ENCODE data around the gene ZFYVE28.
A peak's percentile ranks its signal among the peaks of the same experiment; 100 is the strongest.
"Not testable (repeated sequence)": the region's sequence is repeated elsewhere in the genome, so short reads cannot be mapped to it uniquely, and the experiment has no call there.

ZFYVE28 gene

DNA sequence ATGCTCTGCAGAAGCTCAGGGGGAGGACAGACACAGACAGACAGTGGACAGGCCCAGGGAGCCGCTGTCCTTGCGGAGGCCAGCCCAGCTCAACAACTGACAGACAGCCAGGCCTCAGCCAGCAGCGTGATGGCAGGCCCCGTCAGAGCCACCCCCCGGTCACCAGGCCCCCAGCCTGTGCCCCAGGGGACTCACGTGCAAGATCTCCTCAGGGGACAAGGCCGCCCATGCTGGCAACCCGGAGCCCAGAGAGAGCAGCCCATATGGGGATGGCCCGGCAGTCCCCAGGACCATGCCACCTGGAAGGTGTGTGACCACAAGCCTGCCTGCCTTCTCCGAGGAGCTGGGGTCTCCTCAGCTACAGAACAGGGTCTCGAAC lies 128.5 kb downstream of the ZFYVE28 start:
- no peak for DNase-seq (ENCODE audit: low read depth in 2 of 2)

DNA sequence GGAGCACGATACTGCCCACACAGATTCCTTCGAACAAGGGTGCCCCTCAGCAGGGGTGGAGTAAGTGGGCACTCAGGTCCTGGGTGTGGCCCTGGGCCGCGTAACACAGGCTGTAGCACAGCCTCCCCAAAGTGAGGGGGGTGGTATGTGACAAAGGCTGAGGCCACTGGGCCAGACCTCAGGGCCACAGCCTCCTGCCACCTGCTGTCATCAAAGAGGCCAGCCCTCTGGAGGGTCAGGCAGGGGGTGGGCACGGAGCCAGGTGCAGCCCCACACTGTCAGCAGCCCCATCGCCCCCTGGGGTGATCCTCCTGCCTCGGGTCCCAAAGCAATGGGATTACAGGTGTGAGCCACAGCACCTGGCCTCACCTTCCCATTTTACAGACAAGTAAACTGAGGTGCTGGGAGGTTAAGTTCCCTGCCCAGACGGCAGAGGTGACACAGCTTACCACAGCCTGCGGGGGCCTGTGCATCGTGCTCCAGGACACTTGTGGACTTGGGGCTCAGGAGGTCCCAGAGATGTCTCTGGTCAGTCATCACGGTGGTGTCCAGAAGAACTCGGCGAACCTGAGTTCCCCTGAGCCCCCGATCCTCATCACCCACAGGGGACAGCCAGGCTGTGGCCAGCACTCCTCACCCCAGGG lies 129.0 kb downstream of the ZFYVE28 start:
- DNase-seq (ENCODE audit: low read depth in 2 of 2), result no peak

DNA sequence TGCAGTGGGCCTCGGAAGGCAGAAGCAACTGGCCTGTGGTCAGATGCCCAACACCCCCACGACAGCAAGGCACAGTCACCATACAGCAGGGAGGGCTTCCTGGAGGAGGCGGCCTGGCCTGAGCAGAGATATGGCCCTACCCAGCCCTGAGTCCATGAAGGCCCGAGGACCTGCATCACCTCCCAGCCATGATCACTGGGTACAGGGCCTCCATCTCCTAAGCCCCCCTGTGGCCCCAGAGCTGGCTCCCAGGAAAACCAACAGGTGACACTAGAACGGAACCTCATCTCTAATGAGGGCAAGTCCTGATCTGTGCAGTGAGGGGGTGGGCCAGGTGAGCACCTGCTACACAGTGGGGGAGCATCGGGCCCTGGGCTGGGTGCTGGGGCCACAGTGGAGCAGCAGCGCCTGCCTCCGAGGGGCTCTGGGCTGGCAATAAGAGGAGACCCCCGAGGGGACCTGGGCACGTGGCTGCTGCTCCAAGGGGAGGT lies 130.3 kb downstream of the ZFYVE28 start:
- no peak for DNase-seq (ENCODE audit: low read depth in 2 of 2)

DNA sequence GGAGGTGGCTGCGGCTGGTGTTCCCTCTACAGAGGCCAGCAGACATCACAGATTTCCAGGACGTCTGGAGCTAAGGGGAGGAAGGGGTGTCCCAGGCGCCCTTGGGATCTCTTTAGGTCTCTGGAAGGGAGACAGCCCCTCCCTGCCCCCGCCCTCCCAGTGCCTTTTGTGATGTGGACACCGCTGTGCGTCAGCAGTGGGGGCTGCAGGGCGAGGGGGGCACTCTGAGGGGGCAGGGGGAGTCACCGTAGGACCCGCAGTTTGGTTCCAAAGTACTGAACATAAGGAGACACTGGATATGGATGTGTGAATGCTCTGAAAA lies 130.9 kb downstream of the ZFYVE28 start:
- DNase-seq (ENCODE audit: low read depth in 2 of 2), result no peak

DNA sequence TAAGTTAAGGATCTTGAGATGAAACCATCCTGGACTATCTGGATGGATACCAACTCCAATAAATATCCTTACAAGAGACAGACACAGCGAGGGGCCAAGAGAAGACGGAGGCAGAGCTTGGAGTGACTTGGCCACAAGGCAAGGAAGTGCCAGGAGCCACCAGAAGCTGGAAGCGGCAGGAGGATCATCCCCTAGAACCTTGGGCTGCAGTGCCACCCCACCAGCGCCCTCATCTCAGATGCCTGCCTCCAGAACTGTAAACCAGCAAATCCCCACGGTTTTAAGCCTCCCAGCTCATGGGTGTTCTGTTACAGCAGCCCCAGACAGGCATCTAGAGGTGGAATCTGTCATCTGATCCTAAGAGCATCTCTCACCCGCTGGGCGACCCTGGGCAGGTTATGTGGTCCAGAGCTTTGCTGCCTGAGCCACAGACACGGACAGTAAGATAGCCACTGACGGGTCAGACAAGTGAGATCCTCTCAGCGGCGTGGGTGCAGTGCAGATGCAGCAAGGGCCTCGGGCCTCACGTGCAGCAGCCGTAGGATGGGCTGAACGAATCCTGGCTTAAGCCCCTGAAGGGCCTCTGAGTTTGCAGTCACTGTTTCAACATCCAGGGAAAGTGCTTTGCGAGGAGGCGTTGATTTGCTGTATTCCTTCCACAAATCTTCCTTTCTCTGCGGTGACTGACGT lies 131.4 kb downstream of the ZFYVE28 start:
- no peak for DNase-seq (ENCODE audit: low read depth in 2 of 2)

DNA sequence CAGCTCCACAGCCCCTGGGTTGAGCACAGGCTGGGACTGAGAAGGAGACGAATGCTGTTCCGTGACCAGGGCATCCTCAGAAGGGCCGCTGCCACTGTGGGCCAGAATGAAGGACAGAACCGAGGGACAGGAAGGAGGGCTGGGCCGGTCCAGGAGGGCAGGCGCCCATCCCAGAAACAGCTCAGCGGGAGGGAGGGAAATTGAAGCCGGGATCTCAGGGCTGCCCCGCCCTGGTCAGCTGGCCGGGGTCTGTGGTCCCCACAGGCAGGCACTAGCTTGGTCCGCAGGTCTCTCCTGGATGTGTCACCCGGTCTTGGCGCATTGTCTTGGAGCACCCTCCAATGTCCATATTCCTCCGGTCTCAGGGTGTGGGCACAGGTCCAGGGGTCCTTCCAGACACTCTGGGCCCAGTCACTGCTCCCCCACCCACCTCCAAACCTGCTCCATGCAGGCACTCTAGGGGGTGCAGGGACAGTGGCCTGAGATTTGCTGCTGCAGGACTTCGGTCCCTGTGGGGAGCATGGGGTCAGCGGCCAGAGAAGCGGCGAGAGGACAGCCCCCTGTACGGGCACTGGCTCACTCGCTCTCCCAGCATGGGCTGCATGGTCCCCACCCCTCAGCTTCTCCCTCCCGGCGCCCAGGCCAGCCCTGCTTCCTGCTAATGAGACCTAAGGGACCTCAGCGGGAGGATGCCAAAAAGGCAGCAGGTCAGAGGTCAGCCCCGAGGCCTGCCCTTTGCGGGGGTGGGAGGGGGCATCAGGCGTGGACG lies 132.6 kb downstream of the ZFYVE28 start:
- DNase-seq (ENCODE audit: low read depth in 2 of 2), result no peak

DNA sequence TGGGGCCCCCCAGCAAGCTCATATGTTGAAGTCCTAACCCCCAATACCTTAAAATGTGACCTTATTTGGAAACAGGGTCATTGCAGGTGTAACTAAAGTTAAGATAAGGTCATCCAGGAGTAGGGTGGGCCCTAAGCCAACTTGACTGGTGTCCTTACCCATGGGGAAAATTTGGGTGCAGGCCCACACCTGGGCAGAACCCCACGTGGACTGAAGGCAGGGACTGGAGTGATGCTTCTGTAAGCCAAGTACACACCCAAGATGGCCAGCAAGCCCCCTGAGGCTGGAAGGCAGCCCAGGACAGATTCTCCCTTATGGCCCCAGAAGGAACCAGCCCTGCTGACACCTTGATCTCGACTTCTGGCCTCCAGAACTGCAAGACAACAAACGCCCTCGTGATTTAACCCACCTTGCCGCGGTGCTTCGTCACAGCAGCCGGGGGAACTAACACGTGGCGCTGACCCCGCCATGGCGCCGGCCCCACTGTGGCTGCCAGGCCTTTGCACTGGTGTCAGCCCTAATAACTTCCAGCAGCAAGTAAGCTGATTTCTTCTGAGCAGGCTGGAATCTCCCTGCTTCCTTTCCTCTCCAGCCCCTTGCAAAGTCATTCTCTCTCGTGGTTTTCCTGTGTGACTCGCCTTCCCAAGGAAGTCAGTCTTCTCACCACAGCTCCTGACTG lies 133.4 kb downstream of the ZFYVE28 start:
- DNase-seq (ENCODE audit: low read depth in 2 of 2), result no peak

DNA sequence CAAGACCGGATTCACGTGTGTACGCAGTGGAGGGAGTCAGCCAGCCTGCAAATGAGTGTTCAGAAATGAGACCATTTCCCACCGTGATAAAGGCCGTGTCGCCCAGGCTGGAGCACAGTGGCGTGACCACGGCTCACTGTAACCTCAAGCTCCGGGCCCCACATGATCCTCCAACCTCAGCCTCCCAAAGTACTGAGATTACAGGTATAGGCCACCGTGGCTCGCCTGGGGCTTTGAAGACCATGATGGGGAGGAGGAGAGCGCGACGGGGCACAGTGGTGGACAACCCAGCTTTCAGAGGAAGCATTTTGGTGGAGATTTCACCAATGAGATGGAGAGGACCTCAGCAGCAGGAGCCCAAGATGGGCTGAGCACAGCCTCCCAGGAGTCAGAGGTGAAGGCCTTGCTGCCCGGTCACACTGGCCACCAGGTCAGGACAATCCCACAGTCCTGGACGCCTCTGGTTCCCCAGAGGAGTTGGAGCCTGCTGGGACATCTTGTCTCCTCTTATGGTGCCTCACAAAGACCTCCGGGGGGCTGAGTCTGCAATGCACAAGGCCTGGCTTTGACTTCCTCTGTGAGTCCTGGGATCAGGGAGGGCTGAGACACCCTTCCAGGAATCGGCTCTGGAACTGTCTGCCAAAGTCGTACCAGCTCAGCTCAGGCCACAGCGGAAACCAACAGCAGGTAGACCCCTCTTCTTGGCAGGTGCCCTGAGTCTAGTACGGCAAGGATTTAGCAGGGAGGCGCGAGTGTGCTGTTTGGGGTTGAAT lies 134.1 kb downstream of the ZFYVE28 start:
- no peak for DNase-seq (ENCODE audit: low read depth in 2 of 2)

DNA sequence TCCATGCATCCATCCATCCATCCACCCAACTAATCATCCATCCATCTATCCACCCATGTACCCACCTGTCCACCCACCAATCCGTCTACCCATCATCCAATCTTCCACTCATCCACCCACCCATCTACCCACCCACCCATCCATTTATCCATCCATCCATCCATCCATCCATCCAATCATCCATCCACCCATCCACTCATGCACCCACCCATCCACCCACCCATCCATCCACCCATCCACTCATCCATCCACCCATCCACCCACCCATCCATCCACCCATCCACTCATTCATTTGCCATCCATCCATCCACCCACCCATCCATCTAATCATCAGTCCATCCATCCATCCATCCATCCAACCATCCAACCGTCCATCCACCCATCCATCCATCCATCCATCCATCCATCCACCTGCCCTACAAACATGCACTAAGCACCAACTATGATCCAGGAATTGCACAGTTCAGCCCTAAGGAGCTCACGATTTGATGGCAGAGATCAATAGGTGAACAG lies 135.2 kb downstream of the ZFYVE28 start:
- DNase-seq (ENCODE audit: low read depth in 2 of 2), result no peak

DNA sequence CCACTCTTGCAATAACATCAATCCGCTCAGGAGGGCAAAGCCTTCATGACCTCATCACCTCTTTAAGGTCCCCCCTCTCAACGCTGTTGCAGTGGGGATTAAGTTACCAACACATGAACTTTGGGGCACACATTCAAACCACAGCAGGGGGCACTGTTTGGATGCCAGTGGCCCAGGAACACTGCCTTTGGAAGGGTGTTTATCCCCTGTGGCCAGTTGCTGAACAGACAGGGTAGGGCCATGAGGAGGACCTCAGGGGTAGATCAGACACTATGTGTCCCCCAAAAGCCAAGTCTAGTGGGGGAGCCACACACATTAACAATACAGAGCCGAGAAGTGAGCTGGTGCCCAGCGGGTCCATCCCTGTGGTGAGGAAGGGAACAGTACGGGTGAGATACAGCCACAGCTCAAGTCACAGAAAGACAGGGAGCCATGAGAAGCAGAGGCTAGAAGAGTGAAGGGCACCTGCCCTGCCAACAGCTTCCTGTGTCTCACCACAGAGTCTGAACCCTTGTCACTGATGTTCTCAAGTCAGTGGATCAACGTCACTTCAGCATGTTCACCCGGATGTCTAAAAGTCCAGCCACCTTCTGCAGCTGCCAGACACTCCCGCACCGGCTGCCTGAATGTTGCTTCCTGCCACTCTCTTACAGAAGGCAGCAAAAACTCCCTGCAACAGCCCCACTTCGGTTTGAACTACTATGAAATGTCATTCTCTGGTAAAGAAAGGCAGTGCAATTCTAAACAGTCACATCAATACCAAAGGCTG lies 136.7 kb downstream of the ZFYVE28 start:
- DNase-seq (ENCODE audit: low read depth in 2 of 2), result peak; percentile 56 to 71

DNA sequence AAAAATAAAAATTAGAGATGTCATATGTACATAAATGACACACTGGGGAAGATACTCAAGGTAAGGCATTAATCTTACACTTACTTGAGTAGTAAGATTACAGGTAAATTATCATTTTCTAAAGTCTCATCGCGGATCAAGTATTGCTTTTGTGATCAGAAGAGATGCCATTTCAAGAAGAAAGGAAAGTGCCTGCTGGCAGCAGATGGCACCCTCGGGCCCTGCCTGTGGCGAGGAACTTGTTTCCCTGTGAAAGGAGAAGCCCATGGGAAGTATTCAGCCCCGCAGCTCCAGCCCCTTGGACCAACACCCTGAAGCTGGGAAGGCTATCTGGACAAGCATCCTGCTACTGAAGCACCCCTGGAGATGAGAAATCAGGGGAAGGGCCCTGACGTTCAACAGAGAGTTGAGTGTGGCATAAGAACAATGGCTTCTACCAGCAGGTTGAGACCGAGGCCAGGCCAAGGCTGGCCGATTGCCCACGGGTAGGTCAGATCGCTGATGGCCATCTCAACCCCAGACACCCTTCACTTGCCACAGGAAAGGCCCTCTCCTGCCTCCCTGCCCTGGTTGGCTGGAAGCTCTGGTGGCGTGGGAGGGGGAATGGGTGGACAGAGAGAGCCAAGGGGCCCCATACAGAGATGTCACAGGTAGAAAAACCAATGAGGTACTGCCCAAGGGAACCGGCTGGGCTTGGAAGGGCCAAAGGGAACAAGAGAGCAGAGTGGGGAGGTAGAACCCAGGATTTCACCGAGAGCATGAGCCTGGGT lies 137.7 kb downstream of the ZFYVE28 start:
- DNase-seq (ENCODE audit: low read depth in 2 of 2), result no peak

DNA sequence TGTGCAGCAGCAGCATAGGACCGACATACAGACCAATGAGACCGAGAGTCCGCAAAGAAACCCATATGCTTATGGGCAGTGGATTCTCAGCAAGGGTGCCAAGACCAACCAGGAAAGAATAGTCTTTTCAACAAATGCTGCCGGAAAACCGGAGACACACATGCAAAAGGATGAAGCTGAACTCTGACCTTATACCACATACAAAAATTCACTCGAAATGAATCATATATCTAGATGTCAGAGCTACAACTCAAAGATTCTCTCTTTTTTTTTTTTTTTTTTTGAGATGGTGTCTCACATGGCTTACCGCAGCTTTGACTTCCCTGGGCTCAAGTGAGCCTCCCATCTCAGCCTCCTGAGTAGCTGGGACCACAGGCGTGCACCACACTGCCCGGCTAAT lies 140.5 kb downstream of the ZFYVE28 start:
- DNase-seq (ENCODE audit: low read depth in 2 of 2), result no peak

DNA sequence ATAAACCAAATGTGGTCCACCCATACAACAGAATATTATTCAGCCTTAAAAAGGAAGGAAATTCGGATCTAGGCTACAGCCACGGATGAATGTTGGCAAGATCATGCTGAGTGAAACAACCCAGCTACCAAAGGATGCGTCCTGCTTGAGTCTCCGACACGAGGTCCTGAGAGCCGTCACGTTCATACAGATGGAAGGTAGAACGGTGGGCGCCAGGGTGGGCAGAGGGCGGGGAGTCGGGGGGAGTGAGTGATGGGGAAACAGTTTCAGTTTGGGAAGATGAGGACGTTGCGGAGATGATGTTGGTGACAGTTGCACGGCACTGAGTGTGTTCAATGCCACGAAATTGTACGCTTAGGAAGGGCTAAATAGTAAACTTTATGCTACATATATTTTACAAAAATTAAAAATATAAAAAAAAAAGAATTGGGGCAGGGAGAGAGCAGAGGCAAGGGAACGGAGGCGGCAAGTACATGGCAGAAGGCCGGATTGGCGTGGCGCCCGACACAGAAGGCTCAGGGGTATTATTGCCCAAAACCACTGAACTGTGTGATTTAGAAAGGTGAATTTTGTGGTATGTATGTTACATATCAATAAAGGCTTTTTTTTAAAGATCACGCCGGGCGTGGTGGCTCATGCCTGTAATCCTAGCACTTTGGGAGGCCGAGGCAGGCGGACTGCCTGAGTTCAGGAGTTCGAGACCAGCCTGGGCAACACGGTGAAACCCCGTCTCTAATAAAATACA lies 141.7 kb downstream of the ZFYVE28 start:
- no peak for DNase-seq (ENCODE audit: low read depth in 2 of 2)

DNA sequence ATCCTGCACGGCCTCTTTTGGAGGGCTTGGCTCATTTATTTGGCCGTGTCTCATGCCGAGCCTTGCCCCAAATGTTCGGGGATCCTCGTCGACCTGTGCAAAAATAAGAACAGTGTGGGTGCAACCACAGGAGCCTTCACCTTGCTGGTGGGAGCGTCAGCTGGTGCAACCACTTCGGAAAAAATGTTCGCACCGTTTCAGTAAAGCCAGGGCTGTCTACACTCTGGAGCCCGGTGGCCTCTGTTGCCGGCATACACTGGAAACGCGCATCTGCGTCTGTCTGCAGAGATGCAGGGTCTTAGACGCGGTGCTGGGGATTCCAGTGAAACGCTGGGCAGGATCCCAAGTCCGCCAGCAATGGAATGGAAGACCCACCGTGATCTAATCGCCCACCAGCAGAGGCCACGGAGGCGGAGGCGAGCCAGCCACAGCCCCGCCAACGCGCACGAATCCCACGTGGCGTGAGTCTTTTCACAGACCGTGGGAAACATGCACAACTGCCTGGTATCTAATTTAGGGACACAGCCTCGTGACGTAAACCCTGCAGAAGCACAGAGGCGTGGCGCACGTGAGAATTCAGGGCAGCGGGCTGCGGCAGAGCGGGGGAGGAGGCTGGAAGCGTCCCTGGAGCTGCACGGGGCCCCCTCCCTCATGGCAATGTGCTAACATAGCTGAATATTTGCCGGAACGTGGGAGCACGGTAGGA lies 142.7 kb downstream of the ZFYVE28 start:
- DNase-seq (ENCODE audit: low read depth in 2 of 2), result no peak

DNA sequence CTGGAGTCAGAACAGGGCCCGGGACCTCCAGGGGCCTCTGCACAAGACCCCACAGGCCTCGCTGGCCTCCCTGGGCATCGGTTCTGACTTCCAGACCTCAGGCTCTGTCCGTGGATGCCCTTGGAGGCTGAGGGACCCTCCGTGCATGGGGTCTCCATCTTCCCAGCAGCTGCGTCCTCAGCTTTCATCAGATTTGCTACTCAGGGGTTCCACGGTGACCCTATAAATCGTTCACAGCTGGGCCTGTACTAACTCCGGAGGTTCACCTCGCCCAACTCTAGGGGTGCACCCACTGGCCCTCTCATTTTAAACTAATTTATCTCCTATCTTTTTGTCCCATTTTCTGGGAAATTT lies 143.4 kb downstream of the ZFYVE28 start:
- DNase-seq (ENCODE audit: low read depth in 2 of 2), result not testable (repeated sequence)

DNA sequence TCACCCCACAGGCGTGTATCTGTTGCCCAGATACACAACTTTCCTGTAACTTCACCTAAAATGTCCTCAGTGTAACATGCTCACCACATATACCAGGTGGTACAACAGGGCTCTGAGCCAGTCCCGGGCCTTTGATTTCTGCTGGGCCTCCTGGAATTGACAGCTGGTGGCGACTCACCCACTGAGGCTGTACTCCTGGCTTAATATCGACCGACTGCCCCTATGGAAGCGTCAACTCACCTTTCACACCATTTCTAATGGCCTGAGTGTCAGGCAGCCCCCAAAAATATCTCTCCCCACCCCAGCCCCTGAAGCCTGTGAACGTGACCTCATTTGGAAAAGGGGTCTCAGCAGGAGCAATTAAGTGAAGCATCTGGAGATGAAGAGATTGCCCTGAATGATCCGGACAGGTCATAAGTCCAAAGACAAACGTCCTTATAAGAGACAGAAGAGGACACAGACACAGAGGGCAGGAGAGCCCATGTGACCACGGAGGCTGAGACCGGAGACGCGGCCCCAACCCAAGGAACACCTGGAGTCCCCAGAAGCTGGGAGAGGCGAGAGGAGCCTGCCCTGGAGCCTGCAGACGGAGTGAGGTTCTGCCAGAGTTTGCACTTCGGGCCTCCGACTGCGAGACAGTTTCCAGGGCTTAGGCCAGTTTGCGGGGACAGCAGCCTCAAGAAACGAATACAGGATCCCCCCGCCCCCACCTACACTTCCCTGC lies 144.0 kb downstream of the ZFYVE28 start:
- no peak for DNase-seq (ENCODE audit: low read depth in 2 of 2)

DNA sequence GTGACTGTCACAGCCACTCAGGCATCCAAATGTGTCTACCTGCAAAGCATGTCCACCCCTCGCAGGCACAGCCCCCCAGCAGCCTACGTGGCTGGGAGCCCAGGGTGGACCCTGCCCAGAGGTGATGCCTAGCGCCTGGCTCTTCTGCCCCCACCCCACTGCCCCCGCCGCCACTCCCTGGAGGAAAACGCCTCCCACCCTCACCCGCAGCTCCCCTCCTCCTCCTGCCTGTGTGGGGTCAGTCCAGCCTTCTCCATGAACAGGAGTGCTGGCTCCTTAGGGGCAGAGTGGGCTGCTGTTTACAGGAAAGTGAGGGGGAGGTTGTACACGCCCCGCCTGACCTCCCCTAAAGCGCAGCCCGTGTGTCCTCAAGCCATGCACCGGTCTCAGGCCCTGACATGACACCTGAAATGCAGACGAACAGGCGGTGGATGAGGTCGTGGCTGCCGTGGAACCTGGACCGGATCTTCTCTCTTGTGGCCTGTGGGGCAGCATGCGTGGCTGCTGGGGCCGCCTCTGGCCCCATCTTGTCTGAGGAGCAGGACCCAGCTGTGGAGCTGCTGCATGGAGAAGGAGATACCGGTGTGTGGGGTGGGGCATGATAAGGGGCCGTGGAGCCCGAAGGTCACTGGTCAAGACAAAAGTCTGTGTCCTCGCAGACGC lies 144.7 kb downstream of the ZFYVE28 start:
- DNase-seq (ENCODE audit: low read depth in 2 of 2), result no peak
